HG03060 (cell line): ENCODE measurements around the gene THSD7A.

ENCODE experiments used
- ATAC-seq: cut with Tn5 transposase; IDR thresholded peaks from one replicate; pipeline ENCODE4 v1.9.1; 2021; ENCODE audit warnings: low read depth, moderate number of reproducible peaks; ENCODE audit not compliant: unreplicated experiment

The THSD7A gene

DNA sequence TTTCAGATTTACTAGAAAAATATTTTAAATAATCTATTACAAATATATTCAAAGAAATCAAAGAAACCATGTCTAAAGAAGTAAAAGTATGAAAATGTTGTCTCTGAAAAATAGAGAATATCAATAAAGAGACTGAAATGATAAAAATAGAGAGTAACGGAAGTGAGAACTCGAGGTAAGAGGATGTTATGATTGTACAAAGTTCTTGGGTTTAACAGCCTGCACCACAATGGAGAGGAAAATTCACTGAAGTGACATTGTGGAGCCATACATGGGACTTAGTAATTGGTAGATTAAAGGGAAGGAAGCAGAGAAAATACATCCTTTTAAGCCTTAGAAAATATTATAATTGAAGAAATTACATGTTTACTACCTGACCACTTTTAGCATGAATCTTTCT lies 77.9 kb downstream of the THSD7A start:
- no peak for ATAC-seq

- no peak for ATAC-seq
These were observed 78.6 kb downstream of the THSD7A start for GRCh38 chr7:11753433-11753832.

DNA sequence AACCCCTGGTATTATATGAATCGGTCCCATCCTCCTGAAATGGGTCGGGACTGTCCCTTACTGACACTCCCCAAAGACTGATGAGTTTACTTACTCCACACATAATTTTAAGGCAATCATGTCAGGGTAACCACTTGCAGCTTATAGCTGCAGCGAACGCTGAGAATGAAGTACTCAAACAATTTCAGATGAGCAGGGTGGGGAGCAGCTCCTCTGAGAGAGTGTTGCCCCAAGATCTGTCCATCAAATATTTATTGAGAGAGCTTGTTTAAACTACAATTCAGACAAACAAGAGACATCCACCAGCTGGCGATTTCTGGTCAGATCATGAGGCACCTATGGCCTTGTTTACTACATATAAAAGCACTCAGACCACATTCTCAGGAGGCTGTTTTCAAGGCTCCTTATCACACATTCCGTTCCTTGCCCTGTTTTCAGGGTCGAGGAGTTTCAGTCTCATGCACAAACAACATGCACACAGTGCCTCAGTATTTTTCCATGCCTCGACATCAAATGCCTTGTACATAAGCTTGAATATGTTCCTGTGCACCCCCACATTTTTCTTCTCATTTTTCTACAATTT lies 80.1 kb downstream of the THSD7A start:
- ATAC-seq = no peak

- no peak for ATAC-seq
These were observed 80.7 kb downstream of the THSD7A start for GRCh38 chr7:11751315-11751714.

DNA sequence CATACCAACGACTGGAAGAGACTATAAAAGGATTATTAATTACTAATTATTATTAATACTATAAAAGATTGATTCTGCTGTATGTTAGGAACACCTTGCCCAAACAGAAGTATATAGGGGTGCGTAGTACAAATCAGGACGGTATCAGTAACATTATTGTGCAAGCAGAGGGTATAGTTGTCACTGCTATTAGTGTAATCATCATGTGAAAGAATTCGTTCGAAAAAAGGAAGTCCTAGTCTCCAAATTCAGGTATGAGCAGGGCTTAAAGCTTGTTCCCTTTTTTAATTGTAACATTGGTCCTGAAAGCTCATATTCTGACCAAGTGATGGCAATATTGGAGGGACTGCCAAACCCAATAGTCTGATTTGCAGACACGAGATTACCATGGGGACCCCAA lies 81.8 kb downstream of the THSD7A start:
- ATAC-seq = no peak

- no peak for ATAC-seq
These were observed 82.4 kb downstream of the THSD7A start for GRCh38 chr7:11749629-11750028.

GRCh38 chr7:11748884-11749283 lies 83.1 kb downstream of the THSD7A start:
- no peak for ATAC-seq

DNA sequence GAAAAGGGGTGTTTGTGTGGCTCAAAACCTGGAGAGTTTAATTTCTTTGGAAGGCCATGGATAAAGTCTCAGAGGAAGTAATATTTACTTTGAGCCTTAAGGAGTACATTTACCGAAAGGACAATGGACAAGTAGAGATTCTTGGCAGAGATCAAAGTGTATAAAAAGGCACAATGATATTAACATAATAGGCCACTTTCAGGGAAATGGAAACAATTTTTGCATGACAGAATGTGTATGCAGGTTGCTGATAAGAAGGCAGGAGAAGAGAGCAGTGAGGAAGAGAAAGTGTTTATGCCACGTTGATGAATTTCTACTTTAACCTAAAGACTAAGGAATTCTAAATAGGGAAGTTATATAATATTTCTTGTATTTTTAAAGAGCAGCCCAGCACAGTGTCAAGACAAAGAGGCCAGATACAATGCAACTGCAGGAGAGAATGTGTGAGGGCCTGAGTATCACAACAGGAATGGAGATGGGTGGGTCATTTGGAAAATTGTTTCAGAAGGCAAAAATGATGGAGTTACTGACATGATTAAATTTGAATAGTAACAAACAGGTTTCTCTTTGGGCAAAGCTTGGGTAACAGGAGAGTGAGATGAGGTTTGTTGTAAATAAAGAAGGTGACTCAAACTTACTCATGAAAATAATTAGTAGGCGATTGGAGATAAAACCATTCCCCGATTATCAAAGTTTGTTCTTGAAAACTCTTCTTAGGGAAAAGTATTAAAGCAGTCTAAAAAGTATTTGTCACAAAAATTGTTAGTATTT lies 84.1 kb downstream of the THSD7A start:
- ATAC-seq = no peak

DNA sequence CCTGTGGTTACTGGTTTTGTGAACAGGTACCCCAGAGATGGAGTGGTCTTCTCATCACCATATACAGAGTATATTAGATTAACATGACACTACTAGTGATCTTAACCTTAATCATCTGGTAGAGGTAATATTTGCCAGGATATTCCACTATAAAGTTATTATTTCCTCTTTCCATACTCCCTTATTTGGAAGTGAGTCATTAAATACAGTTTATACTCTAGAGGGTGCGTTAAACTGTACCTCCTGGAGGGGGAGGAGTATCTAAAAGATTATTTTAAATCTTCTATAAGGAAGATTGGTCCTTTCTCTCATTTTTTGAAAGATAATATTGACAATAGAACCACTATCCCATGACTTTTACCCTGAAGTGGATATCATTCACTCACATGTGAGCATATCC lies 85.4 kb downstream of the THSD7A start:
- no peak for ATAC-seq

DNA sequence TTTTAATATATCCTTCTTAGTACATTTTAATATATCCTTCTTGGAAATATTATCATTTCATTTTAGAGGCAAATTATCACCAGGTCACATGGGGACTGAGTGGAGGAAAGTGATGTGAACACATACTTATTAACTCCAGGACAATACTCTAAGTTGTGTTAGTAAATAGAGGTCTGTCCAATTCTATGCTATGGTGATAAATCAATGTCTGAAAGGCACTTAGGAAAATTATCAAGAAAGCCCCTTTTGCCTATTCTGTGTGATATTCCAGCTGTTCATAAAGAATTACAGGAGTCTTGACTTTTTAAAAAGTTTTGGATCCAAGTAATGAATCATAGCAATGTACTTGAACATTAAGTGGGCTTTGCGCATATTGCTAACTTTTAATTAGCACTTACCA lies 88.5 kb downstream of the THSD7A start:
- ATAC-seq = no peak

DNA sequence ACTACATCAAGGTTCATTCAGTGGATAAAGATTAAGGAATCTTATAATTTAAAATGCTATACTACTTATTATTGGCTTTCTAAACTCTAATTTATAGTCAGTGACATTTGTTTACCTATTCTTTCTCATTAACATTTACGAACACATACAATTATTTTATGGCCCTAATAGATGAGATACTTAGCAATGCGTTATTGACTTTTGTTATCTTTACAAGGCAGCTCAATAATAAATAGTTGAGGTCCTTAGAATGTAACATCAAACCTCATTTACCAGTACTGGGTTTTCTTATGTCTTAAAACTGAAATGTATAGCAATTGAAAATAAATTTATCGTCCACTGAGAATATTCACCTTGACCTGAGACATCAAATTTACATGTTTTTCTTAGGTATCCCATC lies 89.0 kb downstream of the THSD7A start:
- no peak for ATAC-seq

GRCh38 chr7:11742496-11742895 lies 89.5 kb downstream of the THSD7A start:
- no peak for ATAC-seq

DNA sequence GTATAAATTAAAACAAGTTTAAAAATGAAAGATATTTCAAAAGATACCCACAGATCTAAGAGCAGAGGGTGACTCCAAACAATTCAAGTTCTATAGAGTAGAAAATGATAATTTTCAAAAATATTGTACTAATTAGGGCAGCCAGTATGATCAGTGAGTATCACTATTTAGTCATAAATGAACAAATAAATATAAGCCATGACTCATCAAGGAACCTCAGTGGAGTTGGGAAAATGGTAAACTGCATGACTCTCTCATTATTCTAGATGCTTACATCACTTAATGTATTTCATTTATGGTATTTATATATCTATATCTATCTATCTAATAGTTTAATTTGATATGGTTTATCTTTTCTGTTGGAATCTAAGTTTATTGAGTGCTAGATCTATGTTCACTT lies 94.3 kb downstream of the THSD7A start:
- no peak for ATAC-seq

DNA sequence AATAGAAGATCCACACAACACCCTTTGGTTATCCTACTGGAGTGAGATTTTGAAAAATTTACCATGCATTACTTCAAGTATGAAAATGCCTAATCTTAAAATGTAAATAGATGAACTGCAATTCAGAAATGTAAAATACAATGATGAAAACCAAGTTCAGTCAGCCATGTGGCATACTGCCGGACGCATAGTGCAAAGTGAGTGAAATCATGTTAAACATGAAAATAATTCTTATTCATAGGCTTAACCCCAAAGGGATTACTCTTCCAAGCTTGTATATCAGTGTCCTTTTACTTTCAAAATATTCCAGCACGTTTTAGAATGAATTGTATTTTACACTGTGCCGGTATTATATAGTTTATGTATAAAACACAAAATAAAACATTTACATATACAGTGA lies 99.8 kb downstream of the THSD7A start:
- no peak for ATAC-seq

GRCh38 chr7:11730725-11731124 lies 101.3 kb downstream of the THSD7A start:
- no peak for ATAC-seq

- ATAC-seq = no peak
These were observed 104.1 kb downstream of the THSD7A start for GRCh38 chr7:11727864-11728263.

- ATAC-seq = no peak
These were observed 105.2 kb downstream of the THSD7A start for GRCh38 chr7:11726794-11727155.

DNA sequence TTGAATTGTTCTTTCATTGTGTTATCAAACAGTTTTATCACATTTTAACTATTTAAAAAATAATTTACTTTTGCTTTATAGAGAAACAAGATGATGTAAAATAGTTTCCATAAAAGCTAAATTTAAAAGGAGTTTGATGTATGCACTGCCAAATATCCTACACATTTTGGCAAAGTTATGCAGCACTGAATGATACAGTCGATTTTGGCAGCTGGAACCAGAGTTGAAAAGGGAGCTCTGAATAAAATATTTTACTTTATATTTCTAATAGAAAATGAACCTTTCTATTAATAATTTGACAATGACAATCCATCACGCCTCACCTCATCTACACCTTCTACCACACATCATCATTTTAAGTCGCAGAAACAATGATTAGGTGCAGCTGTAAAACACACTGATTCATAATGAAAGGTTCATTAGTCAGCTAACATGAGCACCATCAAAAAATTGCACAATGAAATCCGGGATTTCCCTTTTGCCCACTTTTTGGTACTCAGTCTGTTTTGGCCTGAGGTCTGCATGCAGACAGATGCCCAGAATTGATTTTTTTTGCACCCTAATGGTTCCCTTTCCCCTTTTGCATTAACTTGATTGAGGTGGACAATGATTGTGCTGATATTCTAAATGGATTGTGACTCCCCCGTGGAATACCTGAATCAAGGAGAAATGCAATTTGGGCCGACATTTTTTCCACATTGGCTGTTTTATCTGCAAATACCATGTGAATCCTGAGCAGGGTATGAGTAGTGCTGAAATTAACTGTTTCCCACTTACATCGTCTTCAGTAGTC lies 105.8 kb downstream of the THSD7A start:
- no peak for ATAC-seq

- ATAC-seq = no peak
These were observed 115.8 kb downstream of the THSD7A start for GRCh38 chr7:11716185-11716584.

DNA sequence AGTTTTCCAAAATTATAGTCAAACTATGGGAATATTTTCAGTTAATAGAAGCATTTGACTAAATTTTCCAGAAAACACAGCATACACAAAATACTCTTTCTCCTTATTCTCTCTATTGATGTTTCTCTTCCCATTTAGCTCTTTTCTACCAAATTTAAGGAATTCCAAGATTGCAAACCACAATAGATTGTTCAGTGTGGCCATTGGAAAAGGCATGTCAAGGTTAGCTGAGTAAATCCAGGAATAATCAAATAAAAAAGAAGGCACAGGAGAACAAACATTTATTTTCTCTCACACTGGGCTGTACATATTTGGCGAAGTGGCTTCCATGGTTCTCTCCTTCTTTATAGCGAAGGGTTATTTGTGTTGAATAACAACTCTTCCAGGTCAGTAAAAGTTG lies 117.3 kb downstream of the THSD7A start:
- ATAC-seq = no peak

DNA sequence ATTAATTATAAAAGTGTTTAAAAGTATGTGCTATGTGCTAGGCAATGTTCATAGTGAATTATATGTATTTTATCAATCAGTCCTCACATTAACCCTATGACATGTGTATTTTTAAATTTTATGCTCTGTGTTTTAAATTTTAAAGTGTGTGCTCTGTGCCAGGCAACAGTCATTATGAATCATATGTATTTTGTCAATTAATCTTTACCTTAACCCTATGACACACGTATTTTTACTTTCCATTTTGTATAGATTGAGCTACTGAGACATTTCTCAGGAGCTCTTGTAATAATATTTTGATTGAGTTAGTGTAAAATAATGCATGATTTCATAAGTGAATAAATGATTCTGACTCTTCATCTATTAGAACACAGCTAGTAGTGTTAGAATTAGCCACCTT lies 117.8 kb downstream of the THSD7A start:
- no peak for ATAC-seq

GRCh38 chr7:11713352-11713751 lies 118.6 kb downstream of the THSD7A start:
- no peak for ATAC-seq
